ENCODE results near the gene LRMDA. TPM values are rescaled to one million over a fixed set of nuclear protein-coding genes. Genes with fewer than 3 reads are reported as not detected.

Gene LRMDA
- total and polyA plus RNA-seq, 4 donors: 12.1 to 40.8 (median 21.6) TPM

DNA sequence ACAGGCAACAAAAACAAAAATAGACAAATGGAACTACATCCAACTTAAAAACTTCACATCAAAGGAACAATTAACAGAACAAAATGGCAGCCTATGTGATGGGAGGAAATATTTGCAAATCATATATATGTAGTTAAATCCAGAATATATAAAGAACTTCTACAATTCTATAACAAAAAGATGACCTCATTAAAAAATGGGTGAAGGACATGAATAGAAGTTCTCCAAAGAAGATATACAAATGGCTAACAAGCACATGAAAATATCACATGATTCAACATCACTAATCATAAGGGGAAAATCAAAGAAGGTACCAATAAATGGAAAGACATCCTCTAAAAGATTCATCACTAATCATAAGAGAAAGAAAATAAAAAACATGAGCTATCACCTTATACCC, 416.1 kb downstream of the LRMDA start:
- Histone ChIP-seq H3K36me3 (ENCODE audit: control insufficient read depth in 4 of 4, insufficient read depth in 4 of 4, low read length in 4 of 4) (no peaks in the 10 kb centered on the region), H3K27ac (ENCODE audit: low read depth in 1 of 2, low read length in 1 of 2) (no peak overlapping the region), H3K27me3 (ENCODE audit: control insufficient read depth in 3 of 3, insufficient read depth in 3 of 3, low read length in 2 of 3) (peaks cover 0 to 3% (median 0%) of the 10 kb centered on the region in 3 donors), H3K9me3 (ENCODE audit: control insufficient read depth in 4 of 4, insufficient read depth in 3 of 4, low read length in 3 of 4) (peaks cover 0 to 3% (median 0%) of the 10 kb centered on the region in 4 donors), H3K4me3 (no peak overlapping the region), H3K4me1 (ENCODE audit: control insufficient read depth in 5 of 5, insufficient read depth in 5 of 5, low read length in 5 of 5) (peaks cover 0 to 33% (median 3%) of the 10 kb centered on the region in 5 donors), H3K9ac (ENCODE audit: insufficient read depth in 1 of 2, low read length in 2 of 2) (no peak overlapping the region)
- TF ChIP-seq, protein P1, sequence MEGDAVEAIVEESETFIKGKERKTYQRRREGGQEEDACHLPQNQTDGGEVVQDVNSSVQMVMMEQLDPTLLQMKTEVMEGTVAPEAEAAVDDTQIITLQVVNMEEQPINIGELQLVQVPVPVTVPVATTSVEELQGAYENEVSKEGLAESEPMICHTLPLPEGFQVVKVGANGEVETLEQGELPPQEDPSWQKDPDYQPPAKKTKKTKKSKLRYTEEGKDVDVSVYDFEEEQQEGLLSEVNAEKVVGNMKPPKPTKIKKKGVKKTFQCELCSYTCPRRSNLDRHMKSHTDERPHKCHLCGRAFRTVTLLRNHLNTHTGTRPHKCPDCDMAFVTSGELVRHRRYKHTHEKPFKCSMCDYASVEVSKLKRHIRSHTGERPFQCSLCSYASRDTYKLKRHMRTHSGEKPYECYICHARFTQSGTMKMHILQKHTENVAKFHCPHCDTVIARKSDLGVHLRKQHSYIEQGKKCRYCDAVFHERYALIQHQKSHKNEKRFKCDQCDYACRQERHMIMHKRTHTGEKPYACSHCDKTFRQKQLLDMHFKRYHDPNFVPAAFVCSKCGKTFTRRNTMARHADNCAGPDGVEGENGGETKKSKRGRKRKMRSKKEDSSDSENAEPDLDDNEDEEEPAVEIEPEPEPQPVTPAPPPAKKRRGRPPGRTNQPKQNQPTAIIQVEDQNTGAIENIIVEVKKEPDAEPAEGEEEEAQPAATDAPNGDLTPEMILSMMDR (IDR thresholded peaks at IDR 0.05; ENCODE audit: control extremely low read depth, extremely low read depth): no peak
- DNase-seq (no peak), ATAC-seq (ENCODE audit: insufficient read depth, low FRiP score) (no peak)

DNA sequence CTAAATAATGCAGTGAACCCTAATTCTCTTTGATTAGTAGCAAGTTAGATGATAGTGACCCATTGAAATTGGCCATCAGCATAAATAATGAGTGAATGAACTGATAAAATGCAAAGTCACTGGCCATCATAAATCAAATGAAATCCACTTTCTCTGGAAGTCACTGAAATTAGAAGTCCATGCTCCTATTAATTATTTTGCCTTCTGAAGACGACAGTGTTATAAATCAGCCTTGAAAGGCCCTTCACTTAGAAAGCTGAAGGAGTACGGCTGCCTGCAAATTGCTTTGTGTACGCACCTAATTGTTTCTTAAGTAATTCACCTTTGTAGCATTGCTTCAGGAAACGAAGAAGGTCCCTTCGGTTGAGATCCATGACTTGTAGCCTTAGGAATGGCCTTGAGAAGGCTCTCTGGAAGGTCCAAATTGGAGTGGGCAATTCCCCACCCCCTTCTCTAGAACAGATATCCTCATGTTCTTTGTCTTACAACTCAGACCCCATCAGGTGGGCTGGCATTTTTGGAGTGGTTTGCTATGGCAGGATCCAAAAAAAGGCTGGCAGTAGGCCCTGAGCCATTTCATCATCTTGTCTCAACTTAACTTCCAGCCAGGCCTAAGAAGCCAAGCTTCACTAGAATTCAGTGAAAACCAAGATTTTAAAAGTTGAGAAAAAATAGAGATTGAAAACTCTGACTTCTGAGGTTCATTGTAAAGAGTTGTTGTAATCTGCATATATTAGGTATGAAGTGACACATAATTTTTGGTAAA, 420.3 kb downstream of the LRMDA start:
- TF ChIP-seq, protein P1 (IDR thresholded peaks at IDR 0.05; ENCODE audit: control extremely low read depth, extremely low read depth): no peak
- no peaks in the 10 kb centered on the region for H3K36me3 ChIP-seq (ENCODE audit: control insufficient read depth in 4 of 4, insufficient read depth in 4 of 4, low read length in 4 of 4)
- DNase-seq (no peak), ATAC-seq (ENCODE audit: insufficient read depth, low FRiP score) (no peak)
- peaks cover 0 to 2% (median 0%) of the 10 kb centered on the region in 5 donors for H3K4me1 ChIP-seq (ENCODE audit: control insufficient read depth in 5 of 5, insufficient read depth in 5 of 5, low read length in 5 of 5)
- peaks cover 0 to 3% (median 0%) of the 10 kb centered on the region in 3 donors for H3K27me3 ChIP-seq (ENCODE audit: control insufficient read depth in 3 of 3, insufficient read depth in 3 of 3, low read length in 2 of 3)
- peaks cover 0 to 3% (median 0%) of the 10 kb centered on the region in 4 donors for H3K9me3 ChIP-seq (ENCODE audit: control insufficient read depth in 4 of 4, insufficient read depth in 3 of 4, low read length in 3 of 4)
- H3K4me3 ChIP-seq: no peak overlapping the region
- H3K9ac ChIP-seq (ENCODE audit: insufficient read depth in 1 of 2, low read length in 2 of 2): no peak overlapping the region
- 83 to 90% methylated on average over 5 of the region's 5 CpGs for WGBS, 2 donors
- H3K27ac ChIP-seq (ENCODE audit: low read depth in 1 of 2, low read length in 1 of 2): no peak overlapping the region

DNA sequence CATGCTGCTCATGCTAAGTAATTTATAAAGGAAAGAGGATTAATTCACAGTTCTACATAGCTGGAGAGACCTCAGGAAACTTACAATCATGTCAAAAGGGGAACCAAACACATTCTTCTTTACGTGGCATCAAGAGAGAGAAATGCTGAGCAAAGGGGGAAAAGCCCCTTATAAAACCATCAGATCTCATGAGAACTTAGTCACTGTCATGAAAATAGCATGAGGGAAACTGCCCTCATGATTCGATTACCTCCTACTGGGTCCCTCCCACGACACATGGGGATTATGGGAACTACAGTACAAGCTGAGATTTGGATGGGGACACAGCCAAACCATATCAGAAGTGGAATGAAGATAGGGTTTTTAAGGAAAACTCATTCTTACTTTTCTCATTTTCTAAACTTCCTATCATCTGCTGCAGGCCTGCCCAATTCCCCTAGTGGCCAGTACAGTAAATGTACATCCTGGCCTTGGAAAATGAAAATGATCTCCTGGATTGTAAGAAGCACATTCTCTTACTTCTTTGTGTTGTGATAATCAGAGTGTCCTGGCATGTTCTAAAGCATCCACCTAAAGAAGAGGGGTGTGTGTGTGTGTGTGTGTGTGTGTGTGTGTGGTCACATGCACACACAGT, 421.5 kb downstream of the LRMDA start:
- DNase-seq (no peak), ATAC-seq (ENCODE audit: insufficient read depth, low FRiP score) (no peak)
- 80 to 93% methylated on average over 3 of the region's 3 CpGs for WGBS, 2 donors
- H3K9me3 ChIP-seq (ENCODE audit: control insufficient read depth in 4 of 4, insufficient read depth in 3 of 4, low read length in 3 of 4): peaks cover 0 to 3% (median 0%) of the 10 kb centered on the region in 4 donors
- H3K4me1 ChIP-seq (ENCODE audit: control insufficient read depth in 5 of 5, insufficient read depth in 5 of 5, low read length in 5 of 5): peaks cover 0 to 2% (median 0%) of the 10 kb centered on the region in 5 donors
- H3K27me3 ChIP-seq (ENCODE audit: control insufficient read depth in 3 of 3, insufficient read depth in 3 of 3, low read length in 2 of 3): peaks cover 0 to 3% (median 0%) of the 10 kb centered on the region in 3 donors
- TF ChIP-seq, protein P1 (IDR thresholded peaks at IDR 0.05; ENCODE audit: control extremely low read depth, extremely low read depth): no peak
- no peak overlapping the region for H3K4me3 ChIP-seq
- no peaks in the 10 kb centered on the region for H3K36me3 ChIP-seq (ENCODE audit: control insufficient read depth in 4 of 4, insufficient read depth in 4 of 4, low read length in 4 of 4)
- no peak overlapping the region for H3K9ac ChIP-seq (ENCODE audit: insufficient read depth in 1 of 2, low read length in 2 of 2)
- H3K27ac ChIP-seq (ENCODE audit: low read depth in 1 of 2, low read length in 1 of 2): no peak overlapping the region

Measured in lung (tissue), 12 donors.